GM12875 (cell line): ENCODE results near the gene PHLPP1.

ENCODE experiments used
- H3K4me3 ChIP-seq: one replicate; pipeline ENCODE4 v1.5.1; 2011; ENCODE audit warnings: low read depth, low read length, control low read depth
- TF ChIP-seq, protein P1 (sequence below): IDR thresholded peaks from 2 replicates; pipeline ENCODE4 v1.5.1; 2011; ENCODE audit warnings: low read depth, mild to moderate bottlenecking, control low read depth, inconsistent platforms, low read length, moderate library complexity, borderline replicate concordance; ENCODE audit not compliant: insufficient read depth

The PHLPP1 gene

DNA sequence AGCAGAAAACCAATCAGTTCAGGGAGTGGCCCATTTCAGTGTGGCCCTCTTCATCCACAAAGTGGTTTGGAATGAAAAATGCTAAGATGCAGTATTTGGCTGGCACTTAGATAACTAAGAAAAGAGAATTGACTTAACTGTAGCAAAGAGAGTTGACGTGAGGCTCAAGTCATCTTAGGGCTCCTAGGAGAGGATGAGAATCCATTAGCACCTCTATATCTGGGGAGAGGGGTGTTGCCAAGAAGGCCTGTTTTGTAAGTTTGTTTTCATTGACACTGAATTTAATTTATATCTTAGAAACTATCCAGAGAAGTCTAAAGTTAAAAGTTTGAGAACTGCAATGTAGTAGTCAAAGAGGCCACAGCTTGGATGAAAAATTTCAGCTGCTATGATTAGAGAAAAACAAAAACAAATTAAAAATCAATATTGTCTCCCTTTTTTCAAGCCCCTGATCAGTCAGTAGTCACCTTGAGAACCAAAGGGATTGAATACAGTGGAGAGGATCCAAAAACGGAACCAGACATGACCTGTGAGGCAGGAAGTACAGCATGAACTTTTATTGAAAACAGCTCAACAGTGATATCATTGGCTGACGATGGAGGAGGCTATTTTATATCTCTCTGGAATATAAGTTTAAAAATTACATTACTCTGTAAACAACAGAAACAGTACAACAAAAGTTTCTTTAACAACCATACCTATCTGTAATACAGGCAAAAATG lies 52.7 kb downstream of the PHLPP1 start:
- H3K4me3 ChIP-seq: no peak overlapping the region
- TF ChIP-seq, protein P1, sequence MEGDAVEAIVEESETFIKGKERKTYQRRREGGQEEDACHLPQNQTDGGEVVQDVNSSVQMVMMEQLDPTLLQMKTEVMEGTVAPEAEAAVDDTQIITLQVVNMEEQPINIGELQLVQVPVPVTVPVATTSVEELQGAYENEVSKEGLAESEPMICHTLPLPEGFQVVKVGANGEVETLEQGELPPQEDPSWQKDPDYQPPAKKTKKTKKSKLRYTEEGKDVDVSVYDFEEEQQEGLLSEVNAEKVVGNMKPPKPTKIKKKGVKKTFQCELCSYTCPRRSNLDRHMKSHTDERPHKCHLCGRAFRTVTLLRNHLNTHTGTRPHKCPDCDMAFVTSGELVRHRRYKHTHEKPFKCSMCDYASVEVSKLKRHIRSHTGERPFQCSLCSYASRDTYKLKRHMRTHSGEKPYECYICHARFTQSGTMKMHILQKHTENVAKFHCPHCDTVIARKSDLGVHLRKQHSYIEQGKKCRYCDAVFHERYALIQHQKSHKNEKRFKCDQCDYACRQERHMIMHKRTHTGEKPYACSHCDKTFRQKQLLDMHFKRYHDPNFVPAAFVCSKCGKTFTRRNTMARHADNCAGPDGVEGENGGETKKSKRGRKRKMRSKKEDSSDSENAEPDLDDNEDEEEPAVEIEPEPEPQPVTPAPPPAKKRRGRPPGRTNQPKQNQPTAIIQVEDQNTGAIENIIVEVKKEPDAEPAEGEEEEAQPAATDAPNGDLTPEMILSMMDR: no peak

DNA sequence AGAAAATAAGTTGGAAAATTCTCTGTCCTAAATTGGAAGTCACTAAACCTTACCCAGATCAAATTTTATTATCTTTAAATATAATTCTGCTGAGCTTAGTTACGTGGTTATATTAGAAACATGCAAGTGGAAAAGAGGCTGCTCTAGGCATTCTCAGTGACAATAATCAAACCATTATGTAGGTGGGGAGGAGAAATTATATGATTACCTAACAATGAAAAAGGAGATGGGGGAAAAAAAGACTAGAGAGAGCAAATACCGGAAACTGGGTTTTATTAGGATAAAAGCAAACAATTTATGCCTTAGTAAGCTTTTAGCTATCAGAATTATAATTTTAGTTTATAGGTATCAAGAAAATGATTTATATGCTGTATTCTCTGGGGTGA lies 53.2 kb downstream of the PHLPP1 start:
- TF ChIP-seq, protein P1: no peak
- H3K4me3 ChIP-seq: no peak overlapping the region

DNA sequence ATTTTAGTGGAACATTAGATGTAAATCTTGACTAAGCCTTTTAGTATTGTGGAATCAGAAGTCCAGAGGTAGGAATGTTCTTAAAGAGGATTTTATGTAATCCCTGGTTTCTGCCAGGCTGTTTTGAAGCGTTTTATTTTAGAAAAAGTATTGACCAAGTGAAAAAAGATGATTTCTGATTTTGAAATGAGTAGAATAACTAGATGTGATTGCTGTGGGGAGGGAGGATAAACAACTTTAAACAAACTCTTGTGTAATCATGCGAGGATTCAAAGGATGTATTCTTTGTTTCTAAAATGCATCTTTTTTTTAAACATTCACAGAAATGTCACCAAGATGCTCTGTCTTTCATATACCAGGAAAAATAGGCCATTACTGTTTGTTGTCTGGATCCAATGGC lies 53.9 kb downstream of the PHLPP1 start:
- no peak overlapping the region for H3K4me3 ChIP-seq
- TF ChIP-seq, protein P1: no peak

DNA sequence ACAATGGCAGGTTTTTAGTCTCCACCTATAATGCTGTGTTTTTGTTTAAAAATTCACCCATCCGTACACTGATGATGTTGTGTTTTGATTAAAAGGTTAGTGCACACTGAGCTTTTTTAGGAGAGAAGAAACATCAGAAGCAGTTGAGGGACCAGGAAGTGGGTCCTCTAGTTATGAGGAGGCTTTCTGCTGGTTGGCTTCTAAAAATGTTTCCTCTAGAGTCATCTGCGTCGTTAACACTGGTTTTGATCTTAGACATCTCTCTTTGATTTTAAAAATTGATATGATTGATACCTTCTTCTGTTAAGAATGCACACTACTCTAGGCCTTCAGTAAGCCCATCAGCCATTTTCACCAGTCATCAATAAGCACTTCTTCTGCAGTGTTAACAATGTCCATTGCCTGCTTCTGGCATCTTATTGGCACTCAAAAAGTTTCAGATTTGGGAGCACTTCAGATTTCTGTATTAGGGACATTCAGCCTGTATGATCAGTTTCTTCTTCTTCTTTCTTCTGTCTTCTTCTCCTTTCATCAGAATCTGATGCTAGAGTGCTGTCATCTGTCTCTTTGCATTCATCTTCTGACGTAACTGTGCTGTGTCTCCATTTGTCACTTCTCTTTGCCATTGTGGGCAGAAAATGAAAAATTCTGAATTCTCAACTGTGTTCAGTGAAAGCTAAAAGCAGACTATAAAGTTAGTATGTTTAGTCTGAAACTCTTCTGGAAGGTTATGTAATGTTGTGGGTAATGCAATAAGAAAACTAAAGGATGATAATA lies 56.3 kb downstream of the PHLPP1 start:
- TF ChIP-seq, protein P1: no peak
- H3K4me3 ChIP-seq: no peak overlapping the region

DNA sequence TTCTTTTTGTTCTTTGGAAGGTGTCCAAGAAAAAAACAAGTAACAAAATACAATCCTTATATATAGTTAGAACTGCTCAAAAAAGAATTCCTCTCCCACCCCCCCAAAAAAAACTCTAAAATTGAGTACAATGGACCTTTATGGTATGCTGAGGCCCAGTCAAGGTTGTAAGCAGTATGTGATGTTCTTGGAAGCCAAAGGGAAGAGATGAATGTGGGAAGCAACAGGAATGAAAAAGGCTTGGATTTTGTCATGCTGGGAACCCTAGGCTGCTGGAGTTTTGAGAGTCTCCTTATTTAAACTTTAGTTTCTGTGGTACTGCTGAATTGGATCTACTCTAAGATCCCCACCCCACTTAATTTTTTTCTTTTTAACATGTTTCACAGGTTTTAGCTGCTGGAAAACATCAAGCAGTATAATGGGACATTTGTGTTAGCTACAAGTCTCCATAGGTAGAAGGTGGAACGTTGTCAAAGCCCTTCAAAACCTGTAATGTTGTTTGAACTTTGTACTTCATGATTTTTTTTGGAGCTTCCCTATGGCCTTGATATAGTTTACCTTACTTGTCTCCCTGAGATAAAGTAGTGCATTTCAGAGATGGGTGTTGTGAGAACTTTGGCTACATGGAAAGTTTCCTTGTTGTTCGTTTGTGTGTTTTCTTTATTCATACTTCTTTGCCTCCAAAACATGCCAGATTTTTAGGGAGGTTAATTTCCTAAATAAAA lies 57.7 kb downstream of the PHLPP1 start:
- TF ChIP-seq, protein P1: no peak
- no peak overlapping the region for H3K4me3 ChIP-seq

DNA sequence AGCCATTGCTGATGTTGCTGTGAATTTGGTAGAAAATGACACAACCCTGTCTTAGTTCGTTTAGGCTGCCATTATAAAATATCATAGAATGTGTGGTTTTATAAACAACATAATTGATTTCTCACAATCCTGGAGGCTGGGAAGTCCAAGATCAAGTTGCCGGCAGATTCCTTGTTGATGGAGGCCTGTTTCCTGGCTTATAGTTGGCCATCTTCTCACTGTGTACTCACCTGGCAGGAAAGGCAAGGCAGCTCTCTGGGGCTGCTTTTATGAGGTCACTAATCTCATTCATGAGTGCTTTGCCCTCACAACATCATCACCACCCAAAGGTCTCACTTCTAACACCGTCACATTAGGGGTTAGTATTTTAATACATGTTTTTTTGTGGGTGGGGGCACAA lies 58.4 kb downstream of the PHLPP1 start:
- TF ChIP-seq, protein P1: no peak
- H3K4me3 ChIP-seq: no peak overlapping the region

DNA sequence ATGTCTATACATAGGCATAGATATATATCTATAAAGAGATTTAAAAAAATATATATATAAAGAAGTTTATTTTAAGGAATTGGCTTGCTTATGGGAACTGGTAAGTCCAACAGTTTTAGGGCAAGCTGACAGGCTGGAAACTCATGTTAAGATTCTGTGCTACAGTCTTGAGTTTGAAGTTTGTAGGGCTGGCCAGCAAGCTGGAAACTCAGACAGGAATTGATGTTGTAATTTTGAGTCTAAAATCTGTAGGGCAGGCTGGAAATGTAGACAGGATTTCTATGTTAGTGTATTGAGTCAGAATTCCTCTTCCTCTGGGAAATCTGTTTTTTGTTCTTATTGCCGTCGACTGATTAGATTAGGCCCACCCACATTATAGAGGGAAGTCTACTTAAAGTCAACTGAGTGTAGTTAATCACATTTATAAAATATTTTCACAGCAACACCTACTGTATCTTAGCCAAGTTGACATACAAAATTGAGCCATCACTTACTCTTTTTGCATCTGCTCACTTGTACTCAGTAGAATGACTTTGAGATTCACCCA lies 60.8 kb downstream of the PHLPP1 start:
- TF ChIP-seq, protein P1: no peak
- H3K4me3 ChIP-seq: no peak overlapping the region
